ENCODE measurements around the gene DERA.
"Not testable (repeated sequence)": the region's sequence is repeated elsewhere in the genome, so short reads cannot be mapped to it uniquely, and the experiment has no call there.

The DERA gene

DNA sequence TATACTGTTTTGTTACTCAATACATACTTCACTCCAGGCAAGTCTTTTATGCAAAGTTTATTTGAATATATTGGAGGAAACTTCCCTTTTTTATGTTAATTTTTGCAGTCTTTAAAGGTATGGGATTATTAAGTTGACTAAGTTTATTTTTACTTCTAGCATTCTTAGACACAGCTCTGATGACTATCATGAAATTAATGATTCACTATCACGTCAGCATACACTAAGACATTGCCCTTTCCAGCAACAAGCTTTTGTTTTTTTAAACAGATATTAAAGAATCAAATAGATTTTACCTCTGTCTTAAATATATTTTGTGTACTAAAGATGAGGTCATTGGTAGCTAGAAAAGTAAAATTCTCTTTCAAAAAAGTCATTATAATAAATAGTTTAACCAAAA, 52.1 kb downstream of the DERA start:
- no peak for DNase-seq (ENCODE audit: low spot score)

DNA sequence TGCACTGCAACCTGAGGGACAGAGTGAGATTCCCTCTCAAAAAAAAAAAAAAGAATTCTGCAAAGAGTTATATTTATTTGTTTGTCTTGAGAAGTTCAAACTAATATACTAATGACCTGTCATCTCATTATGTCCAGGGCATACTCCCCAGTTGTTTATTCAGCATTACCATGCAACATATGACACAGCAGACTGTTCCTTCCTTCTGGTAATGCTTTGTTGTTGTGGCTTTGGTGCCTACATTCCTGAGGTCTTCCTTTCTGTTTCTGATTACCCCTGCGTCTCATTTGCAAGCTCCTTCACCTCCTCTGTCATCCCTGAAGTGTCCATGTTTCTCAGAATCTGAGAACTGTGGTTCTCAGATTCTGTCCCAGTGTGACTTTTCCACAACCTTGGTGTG, 55.3 kb downstream of the DERA start:
- no peak for DNase-seq (ENCODE audit: low spot score)

DNA sequence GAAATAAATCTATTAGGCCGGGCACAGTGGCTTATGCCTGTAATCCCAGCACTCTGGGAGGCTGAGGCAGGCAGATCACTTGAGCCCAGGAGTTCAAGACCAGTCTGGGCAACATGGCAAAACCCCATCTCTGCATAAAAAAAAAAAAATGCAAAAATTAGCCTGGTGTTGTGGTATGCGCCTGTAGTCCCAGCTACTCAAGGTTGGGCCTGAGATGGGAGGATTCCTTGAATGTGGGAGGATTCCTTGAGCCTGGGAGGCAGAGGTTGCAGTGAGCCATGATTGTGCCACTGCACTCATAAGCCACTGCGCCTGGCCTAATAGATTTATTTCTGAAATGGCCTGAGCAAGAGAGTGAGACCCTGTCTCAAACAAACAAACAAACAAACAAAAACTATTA, 55.9 kb downstream of the DERA start:
- DNase-seq (ENCODE audit: low spot score) = not testable (repeated sequence)

DNA sequence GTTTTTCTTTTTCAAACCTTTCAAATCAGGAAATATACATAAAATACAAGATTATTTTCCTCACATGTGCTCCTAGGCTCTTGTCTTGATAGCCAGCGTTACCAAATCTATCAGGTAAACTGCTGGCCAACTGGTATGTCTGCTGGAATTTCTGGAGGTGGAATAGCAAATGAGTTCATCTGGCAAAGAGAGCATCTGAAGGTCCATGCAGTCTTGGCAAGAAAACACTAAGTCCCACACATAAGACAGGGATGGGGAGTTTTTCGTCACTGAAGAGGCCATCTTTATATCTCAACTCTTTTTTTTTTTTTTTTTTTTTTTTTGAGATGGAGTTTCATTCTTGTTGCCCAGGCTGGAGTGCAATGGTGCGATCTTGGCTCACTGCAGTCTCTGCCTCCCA, 60.1 kb downstream of the DERA start:
- no peak for DNase-seq (ENCODE audit: low spot score)

DNA sequence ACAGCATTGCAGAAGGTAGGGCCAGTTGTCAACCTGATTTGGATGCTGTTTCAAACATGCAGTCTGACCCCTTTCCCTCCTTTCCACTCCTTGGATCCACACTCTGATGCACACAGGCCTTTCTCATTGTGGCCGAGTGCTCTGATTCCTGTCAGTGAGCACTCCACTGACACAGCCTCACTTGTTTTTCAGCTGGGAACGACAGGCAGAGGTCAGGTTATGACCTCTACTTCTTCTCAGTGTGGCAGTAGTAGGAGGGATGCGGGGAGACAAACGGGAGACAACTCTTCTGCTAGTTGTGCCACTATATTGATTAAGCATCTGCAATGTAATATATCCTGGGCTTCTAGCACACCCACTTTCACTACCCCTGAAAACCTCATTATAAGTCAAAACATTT, 61.8 kb downstream of the DERA start:
- no peak for DNase-seq (ENCODE audit: low spot score)

DNA sequence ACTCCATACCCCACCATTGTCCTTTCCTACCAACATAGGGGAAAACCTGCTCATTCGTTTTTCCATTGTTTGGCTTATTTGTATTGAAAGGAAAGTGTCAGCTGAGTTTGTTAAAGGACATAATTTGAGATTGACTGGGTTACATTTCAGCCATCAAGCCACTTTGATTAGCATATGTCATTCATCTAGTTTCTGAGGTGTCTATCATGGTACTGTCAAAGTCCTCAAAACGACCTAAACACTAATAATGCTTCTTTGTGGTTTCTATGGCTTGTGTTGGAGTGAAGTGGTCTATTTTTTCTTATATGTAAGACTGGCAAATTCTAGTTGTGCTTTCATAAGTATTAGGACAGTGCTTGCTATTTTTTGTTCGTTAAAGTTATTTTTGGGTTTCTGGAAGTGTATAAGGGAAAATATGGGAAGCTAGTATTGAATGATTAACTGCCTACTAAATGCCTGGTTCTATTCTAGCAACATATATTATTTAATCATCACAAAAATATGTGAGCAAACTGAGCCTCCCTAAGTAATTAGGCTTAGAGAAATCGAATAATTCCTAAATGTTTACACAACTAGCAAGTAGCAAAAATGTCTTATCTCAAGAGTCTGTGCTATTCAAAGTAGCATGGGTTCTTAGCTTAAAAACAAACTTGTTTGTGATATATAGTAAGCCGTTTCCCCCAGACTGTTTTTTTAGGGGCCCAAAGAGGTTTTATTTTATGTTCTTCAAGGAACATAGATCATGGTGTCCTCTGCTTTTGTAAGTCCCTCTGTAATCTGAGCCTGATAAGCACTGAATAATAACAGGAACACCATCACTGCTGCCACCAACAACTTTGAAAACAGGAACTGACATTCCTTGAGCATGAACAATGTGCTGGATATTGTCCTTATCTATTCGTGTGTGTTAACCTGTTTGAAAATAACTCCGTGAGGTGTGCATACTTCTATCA, 67.1 kb downstream of the DERA start:
- DNase-seq (ENCODE audit: low spot score) = no peak

DNA sequence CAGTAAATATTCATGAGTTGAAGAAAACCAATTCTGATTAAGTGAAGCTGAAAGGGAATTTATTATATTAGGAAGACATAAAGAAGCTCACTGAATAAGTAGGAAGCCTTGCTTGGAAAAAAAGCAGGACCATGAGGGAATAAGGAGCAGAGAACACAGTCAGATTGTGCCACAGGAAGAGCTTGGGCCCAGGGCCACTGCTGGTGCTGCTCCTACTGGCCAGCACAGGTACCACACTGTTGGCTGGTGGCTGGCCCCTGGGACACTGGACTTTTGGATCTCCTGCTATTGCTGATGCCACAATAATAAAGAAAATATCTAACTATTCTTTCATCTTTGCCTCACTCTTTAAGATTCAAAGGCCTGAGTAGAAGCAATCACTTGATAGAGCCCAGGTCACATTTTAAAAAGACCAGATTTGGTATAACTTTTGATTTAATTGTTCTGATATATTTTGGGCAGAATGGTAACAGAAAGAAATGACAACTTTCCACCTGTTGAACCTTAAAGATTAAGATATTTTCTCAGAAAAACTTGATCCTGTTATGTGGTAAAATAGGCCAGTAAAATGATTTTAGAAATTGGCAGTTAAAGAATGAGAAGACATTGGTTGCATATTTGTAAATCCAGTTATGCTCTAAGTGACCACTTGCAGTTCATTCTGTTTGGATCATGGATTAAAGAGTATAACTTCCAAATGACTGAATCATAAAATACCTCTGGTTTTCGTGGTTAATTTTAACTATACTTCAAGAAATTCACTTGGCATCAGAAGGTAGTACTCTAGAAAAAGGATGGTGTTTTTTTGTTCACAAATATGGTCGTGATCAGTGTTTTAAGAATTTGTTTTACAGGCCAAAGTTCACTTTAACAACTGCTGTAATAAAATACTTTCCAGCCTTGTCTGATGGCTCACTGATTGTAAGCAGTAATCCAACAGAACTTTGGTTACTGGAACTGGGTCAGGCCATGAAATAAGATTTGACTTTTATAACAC, 68.3 kb downstream of the DERA start:
- no peak for DNase-seq (ENCODE audit: low spot score)

DNA sequence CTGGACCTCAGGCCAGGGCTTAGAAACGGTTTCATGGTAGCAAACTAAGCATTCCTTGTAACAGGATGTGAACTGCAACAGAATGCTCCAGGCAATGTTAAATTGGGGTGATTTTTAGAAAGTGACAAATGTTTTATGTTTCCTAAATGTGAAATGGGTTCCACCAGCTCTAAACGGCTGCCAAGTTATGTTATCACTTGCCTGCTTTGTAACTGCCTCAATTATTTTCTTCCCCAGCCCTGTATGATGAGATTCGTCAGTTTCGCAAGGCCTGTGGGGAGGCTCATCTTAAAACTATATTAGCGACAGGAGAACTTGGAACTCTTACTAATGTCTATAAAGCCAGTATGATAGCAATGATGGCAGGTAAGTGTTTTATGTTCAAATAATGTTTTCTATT, 70.9 kb downstream of the DERA start:
- DNase-seq (ENCODE audit: low spot score) = no peak

DNA sequence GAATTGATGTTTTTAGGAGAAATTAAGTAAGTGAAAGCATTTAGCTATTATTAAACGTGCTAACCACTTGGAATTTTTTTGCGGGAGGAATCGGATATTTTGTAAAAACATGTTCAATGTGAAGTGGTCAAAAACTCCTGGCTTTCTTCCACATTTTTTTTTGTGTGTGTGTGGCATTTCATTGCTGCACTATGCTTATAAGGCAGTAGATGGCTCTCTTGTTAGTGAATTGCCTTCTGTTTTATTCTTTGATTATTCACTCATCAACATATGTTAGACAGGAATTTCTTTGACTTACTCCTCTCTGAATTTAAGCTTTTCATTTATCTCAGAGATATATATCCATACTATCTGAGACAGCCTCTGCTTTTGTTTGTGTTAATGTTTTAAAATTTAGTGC, 71.3 kb downstream of the DERA start:
- no peak for DNase-seq (ENCODE audit: low spot score)

DNA sequence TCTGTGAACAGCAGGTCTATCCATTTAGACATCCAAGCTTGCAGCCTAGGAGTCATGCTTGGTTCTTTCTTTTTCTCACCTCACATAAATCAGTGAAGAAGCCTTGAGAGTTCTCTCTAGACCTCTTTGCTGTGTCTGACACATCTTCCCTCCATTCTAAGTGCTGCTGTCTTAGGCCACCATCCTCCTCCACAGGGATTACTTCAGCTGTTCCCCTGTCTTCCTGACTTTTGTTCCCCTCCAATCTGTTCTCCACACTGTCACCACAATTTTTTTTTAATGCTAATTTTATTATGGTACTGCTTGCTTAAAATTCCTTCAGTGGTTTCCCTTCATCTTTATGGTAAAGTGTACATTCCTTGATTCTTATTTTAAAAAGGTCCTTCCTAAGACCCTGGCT, 71.8 kb downstream of the DERA start:
- DNase-seq (ENCODE audit: low spot score) = no peak

DNA sequence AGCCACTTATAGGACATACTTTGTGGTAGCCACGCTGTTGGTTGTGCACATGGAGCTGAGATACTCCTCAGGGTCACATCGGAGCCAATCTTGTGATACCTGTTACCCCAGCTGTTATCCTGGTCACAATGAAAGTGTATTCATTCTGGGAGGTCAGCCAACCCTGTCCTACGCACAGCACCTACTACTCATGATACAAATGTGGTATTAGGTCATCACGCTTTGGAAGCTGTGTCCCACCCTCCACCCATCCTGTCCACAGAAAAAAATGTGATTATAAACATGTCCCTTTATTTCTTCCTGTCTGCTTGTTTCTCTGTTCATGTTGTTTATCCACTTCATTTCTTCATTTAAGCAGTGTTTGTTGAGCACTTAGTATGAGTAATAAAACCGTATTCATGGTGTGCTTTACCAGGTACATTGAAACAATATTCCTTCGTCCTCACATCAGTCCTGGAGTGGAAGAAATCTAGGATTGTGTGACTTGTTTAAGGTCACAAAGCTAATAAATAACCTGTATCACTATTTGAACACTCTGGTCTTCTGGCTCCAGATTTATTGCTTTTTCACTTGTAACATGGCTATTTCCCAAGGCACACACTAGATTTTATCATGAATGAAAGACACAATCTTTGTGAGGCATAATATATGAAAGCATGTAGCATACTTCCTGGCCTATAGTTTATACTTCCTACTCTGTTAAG, 73.1 kb downstream of the DERA start:
- no peak for DNase-seq (ENCODE audit: low spot score)

DNA sequence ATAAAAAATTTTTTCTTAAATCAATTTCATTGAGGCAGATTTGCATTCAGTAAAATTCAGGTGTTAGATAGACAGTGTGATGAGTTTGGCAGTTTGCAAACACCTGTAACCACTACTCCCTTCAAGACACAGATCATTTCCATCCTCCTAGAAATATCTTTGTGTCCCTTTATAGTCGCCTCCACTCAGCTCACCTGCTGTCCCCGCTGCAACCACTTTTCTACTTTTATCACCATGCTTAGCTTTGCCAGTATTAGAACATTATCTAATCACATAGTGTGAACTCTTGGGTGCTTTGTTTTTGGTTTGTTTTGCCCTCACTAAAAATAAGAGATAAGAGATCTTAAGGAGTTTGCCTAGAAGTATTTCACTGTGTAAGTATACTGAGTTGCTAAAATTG, 73.8 kb downstream of the DERA start:
- DNase-seq (ENCODE audit: low spot score) = no peak

DNA sequence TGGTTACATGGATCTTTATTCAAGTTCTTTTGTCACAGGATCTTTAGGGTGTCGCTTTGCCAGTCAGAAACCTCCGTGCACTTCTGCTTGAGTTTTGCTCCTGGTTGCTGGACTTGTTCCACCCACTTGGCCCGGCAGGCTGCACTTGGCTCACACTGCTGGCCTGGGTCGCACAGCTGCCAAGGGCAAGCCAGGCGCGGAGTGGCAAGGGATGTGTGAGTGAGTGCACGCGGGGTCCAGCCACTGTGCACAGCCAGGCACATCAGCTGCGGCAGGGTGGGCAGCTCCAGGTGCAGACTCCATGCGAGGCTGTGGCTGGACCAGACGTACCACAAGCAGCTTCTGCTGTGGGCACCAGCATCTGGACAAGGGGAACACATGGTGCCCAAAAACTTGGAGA, 76.6 kb downstream of the DERA start:
- no peak for DNase-seq (ENCODE audit: low spot score)

DNA sequence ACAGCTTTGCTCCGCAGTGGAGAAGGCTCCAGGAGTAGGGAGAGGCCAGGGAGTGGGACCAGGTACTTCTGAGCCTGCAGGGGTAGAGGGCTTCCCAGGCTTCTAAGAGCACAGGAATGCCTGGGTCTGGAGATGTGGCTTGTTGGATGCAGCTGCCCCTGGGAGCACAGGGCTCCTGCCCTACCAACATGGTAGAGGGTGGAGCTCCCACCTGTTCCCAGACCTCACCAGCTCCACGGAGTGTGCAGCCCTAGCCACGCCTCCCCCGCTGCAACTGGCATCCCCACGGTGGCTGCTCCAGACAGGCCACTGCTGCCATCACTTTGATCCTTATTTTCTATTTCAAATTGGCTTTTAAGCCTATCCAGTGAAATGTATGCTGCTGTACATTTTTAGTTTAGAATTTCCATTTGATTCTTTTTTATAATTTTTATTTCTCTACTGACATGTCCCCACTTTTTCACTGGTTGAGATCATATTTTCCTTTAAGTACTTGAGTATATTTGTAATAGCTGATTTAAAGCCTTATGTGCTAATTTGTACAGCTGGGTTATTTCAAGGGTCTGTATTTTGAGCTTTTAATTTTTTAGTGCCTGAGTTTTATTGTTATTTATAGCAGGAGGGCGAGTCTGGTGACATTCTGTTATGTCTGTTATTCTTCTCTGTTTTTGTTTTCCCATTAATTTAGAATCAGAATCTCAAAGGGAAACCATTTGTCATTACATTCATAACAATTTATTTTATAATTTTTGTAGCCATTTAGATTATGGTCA, 78.0 kb downstream of the DERA start:
- no peak for DNase-seq (ENCODE audit: low spot score)

DNA sequence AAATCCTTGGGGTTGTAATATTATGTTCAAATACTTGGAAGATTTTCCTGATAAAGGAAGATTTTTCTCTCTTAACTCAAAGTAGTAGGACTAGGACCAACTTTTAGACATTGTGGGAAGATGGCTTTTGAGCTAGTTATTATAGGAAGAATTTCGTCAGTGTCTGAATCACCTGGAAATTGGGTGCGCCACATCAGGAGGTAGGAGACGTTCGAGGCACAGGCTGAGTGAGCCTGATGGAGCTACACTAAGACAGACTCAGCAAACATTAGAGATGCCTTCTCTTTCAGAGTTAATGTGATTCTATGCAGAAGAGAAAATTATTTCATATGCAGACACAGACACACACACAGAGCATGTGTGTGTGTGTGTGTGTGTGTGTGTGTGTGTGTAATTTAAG, 84.7 kb downstream of the DERA start:
- no peak for DNase-seq (ENCODE audit: low spot score)

DNA sequence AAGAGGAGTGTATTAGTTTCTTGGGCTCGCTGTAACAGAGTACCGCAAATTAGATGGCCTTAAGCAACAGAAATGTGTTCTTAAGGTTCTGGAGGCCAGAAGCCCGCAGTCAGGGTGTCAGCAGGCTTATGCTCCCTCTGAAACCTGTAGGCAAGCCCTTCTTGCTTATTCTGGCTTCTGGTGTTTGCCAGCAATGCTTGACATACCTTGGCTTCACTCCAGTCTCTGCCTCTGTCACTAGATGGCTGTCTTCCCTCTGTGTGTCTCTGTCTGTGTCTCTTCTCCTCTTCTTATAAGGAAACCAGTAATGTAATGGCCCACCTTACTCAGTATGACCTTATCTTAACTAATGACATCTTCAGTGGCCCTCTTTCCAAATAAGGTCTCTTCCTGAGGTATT, 85.1 kb downstream of the DERA start:
- DNase-seq (ENCODE audit: low spot score) = no peak

DNA sequence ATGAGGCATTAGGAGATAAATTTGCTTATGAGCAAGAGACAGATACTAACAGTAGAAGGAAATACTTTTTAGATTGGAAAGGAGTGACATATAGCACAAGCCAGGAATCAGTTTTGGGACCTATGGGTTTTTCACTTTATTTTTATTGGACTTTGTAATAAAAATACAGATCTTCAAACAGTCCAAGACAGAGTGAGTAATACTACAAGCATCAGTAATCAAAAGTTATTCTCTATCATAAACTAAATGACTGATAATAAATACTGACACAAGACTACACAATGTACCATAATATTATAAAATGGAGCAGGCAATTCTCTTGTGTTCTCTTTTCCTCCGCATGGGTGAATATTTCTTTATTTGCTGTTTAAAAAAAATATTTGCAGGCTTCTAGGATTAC, 85.8 kb downstream of the DERA start:
- DNase-seq (ENCODE audit: low spot score) = no peak

DNA sequence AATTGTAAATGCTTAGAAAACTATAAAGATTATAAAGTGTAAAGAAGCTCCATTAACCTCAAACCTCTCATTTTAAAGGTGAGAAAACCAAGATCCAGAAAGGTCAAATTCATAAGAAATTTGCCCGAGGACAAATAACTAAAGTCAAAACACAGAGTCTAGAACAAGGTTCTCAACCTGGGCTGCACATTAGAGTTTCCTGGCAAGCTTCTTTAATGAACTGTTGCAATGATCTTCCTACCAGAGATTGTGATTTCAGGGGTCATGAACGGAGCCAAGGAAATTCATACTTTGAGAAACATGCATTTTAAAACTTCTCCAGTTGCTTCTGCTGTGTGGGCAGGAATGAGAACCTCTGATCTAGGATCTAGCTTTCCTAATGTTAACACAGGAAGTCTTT, 86.8 kb downstream of the DERA start:
- DNase-seq (ENCODE audit: low spot score) = no peak

DNA sequence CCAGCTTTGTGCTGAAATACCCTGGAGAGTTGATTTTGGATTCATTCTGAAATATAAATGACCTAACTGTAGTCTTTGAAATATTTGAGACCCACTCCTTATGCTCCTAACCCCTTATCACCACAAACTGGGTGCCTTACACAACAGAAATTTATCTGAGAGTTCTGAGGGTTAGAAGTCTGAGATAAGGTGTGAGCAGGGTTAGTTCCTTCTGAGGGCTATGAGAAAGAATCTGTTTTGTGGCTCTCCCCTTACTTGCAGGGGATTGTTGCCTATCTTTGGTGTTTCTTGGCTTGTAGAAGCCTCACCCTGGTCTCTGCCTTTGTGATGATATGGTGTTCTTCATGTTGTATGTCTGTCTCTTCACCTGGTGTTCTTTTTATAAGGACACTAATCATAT, 91.7 kb downstream of the DERA start:
- DNase-seq (ENCODE audit: low spot score) = no peak

DNA sequence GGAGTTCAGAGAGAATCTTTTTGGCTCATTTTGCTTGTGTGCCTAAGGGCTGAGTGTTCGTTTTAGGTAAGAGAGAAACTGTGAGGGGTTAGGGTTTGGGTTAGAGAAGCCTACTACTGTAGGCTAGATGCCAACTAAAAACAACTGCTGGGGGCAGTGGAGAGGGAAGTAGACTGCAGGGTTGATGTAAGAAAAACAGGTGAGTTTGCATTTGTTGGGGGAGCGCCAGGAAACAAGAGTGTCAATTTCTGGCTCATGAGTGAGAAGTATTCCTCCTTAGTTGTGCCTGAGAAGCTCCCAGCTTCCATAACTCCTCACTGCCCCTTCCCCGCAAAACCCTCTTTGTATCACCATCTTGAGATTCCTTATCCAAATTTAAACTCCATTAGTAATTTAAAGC, 92.3 kb downstream of the DERA start:
- DNase-seq (ENCODE audit: low spot score) = no peak

DNA sequence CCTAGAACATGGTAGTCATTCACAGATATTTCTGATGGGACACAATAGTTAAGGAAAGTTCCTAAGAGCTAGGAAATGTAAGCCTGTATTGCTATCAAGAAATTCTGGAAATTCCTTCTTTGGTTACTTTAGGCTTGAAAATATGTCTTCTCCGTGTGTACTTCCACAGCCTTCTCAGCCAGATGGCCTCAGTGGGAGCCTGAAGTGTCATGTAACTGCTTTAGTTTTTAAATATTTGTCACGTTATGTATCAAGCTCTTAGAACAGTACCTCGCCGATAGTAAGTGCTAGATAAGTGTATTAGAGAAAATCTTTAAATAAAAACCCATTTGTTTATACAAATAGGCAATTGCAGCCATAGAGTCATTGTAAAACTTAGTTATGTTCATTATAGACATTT, 95.6 kb downstream of the DERA start:
- DNase-seq (ENCODE audit: low spot score) = no peak

DNA sequence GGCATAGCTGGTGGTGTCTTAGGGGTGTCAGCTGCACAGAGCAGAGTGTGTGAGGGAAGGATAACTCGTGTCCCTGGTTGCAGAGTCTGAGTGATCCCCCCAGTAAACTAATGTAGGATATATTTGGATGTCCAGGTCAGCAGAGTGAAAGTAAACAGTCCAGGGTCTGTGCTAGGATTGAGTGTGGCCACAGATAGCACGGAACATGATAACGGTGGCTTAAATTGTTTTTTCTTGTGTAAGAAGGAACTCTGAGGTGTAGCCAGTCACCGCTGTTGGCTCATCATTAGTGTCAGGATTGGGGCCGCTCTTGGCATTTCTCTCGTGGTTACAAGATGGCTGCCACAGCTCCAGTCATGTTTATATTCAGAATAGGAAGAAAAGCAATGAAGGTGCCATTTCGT, 97.3 kb downstream of the DERA start:
- no peak for DNase-seq (ENCODE audit: low spot score)
